Inflammatory macrophage treated with lipopolysaccharide for 4 hours (primary cell): ENCODE results near the gene RBM4.
"Not testable (repeated sequence)": the region's sequence is repeated elsewhere in the genome, so short reads cannot be mapped to it uniquely, and the experiment has no call there.

Source experiments
- DNase-seq: peaks from one replicate; pipeline ENCODE4 v3.0.0-alpha.2; 2020

RBM4 gene, protein sequence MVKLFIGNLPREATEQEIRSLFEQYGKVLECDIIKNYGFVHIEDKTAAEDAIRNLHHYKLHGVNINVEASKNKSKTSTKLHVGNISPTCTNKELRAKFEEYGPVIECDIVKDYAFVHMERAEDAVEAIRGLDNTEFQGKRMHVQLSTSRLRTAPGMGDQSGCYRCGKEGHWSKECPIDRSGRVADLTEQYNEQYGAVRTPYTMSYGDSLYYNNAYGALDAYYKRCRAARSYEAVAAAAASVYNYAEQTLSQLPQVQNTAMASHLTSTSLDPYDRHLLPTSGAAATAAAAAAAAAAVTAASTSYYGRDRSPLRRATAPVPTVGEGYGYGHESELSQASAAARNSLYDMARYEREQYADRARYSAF

DNA sequence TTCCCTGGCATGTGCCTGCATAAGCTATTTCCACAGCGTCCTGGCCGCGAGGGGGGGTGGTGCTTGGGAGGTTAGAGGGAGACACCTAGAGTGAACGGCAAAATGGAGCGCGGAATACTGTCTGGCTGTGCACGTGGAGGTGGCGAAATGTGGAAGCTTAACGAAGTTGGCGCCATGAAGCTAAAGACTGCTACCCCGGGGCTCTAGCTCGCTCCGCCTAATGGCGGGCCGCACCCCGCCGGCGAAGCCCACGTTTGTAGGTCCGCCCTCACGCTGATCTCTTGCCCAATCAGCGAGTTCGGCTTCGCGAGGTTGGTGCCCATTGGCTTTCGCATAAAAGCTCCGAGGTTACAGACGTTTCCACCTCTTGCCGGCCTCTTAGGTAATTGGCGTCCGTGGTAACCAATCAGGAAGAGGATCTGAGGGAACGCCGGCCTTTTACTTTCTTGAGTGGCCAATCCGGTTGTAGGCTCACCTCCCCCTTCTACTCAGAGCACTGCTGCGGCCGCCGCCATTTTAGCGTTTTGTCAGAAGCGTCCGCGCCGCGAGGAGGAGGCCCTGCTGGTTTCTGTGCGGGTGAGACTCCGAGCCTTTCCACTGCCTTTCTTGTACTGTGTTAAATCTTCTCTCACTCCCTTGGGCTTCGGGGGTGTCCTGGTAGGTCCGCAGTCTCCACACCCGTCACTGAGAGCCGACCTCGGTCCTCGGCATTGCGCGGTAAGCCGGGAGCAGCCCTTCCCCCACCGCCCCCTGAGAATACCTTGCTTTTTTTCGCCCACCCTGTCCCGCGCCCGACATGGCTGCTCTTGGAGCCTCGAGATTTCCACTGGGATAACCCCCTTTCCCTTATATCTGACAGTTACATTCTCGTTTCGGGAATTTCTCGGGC lies at the start of gene RBM4:
RBM4 (plus strand) TSS at position 527 of the 889 bp plus-strand sequence. CDS start 1,009 bp downstream, outside the sequence.
- peak; percentile 100 for DNase-seq

DNA sequence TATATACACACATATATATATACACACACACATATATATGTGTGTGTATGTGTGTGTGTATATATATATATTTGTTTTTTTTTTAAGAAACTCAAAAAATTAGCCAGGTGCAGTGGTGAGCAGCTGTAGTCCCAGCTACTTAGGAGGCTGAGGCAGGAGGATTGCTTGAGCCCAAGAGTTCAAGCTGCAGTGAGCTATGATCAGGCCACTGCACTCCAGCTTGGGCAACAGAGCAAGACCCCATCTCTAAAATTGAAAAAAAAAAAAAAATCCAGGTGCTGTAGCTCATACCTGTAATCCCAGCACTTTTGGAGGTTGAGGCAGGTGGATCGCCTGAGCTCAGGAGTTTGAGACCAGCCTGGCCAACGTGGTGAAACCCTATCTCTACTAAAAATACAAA lies 49.2 kb upstream of the RBM4 start:
- not testable (repeated sequence) for DNase-seq

DNA sequence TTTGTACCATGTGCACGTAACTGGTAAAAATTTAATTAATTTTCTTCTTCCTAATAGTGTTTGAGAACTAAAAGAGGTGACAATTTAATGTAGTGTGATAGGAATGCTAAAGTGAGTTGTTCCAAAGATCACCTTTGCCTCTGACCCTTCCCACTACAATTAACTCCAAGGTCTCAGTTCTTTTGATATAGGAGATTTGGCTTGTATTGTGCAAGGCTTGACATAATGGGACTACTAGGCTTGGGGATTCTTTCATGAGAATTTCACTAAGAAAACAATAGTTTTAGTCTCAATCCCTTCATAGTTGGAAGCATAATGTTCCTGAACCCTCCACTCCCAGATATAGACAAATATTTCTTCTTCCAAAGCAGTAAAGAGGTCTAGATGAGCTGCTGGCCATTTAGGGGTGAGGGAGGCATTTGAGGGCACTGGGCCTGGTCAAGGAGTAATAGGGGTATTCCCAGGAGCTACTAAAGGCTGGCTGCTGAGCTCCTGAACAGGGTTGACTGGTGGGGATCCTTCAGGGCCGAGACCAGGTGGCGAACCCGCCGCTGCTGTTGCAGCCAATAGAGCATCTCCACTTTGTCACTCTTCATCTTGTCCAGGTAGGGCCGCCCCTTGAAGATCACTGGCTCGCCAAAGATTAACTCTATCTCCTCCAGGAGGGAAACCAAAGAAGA lies 48.4 kb upstream of the RBM4 start:
- DNase-seq, result no peak

- no peak for DNase-seq
Measured at GRCh38 chr11:66591175-66591574, 47.3 kb upstream of the RBM4 start.

DNA sequence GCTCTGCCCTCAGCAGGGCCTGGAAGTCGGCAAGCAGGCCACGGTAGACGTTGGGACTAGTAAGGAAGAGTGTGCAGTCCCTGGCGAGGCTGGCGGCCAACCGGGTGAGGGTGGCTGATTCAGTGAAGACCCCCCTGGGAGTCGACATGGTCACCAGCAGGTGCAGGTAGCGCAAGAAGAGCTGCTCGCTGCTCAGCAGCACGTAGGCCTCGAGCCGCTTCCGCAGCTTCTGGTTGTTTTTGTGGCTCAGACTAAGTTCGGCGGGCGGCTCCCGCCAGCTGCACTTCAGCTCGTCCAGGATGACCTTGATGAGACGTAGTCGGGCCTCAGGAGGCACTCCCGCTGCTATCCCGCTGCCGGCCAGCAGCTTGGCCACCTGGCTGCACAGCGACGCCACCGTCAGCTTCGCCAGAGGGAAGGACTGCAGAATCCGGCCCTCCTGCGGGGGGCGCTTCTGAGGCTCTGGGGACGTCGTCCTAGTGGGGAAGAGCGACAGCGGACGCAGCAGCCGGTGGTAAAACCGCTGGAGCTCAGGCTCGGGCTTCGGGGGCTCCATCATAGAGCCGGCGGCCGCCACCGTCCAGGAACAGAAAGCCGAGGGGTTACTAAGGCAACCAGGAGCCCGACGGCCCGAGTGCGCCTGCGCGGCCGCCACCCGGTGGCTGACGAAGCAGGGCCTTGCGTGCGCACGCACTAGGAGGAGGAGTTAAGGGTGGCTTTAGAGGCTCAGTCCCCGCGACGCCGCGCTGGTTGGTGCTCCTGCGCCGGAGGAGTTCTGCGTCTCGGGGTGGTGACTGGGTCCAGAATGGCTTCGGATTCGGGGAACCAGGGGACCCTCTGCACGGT lies 45.8 kb upstream of the RBM4 start, which contains the start of the genes CCDC87 and CCS:
CCDC87 (minus strand) TSS at position 607 of the 846 bp plus-strand sequence; CDS start at position 559, 48 bp downstream.
CCS (plus strand) TSS at position 729 of the 846 bp plus-strand sequence; CDS start at position 806, 77 bp downstream.
- peak; percentile 97 for DNase-seq

DNA sequence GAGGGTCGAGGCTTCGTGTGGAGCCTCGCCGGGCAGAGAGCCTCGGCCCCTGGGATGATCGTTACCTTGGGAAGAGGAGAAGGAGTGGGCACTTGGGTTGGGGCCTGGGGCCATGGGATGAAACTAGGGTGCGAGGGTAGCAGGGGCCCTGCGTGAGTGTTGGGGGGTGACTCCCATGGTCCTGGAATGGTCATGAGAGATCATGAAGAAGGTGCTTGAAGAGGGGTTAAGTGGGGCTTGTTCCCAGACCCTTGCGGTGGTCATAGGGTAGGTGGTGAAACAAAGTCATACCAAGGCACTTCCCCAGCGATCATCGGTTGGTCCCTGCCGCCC lies 45.2 kb upstream of the RBM4 start:
- no peak for DNase-seq

- DNase-seq, result no peak
Measured at GRCh38 chr11:66593650-66594049, 44.9 kb upstream of the RBM4 start.

DNA sequence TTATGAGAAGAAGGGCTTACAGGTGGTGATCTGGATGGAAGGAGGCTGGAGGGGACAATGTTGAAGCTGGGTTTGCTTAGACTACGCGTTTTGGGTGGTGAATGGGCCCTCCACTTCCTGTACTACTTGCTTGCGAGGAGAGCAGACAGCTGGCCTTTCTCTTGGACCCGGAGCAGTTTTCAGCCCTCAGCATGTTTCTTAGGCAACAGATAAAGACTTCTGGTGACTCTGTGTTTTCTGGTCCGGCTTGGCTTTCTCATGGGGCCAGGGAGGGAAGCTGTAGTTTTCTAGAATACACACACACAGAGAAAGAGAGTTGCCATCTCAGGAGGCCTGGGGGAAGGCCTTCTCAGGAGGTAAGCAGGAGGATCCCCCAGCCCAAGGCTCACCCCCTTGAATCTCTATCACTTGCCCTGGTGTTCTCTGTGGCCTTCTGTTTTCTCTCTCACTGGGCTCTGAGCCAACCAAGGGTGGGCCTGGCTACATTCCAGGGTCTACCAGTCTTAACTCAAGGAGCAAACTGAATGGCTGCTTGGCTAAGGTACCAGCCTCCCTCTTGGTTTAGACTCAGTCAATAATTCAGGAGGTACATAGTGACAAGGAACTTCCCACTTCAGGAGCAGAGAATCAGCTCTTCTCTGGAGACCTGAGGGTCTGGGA lies 43.1 kb upstream of the RBM4 start:
- no peak for DNase-seq

DNA sequence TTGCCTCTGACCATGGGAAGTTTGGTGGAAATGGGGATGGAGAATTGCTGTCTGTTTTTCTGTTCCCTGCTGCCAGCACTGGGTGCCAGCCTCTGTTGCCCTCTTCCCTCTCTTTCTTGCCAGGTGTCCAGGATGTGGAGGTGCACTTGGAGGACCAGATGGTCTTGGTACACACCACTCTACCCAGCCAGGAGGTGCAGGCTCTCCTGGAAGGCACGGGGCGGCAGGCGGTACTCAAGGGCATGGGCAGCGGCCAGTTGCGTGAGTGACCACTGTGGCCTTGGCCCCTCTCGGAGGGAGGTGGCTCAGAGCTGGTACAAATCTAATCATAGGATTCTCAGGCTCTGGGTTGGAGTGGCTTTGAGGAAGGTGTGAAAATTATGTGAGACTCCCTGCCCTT lies 39.5 kb upstream of the RBM4 start:
- no peak for DNase-seq

DNA sequence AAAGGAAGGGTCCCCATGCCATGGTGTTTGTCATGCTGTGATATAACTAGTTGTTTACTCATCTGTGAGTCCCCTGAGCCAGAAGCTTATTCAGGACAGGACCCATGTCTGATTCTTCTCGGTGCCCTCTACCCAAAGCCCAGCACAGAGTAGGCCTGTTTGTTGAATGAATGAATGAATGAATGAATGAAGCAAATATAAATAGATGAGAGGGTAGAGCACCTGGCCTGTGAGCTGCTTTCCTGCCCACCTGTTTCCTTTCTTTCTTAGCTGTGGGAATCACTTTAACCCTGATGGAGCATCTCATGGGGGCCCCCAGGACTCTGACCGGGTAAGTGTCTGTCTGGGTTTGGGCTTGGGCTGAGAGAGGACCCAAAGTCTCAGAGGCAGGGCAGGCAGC lies 38.3 kb upstream of the RBM4 start:
- no peak for DNase-seq

- DNase-seq, result peak; percentile 72
Measured at GRCh38 chr11:66600631-66601233, 37.8 kb upstream of the RBM4 start.

- DNase-seq, result no peak
Measured at GRCh38 chr11:66603072-66603471, 35.4 kb upstream of the RBM4 start.

DNA sequence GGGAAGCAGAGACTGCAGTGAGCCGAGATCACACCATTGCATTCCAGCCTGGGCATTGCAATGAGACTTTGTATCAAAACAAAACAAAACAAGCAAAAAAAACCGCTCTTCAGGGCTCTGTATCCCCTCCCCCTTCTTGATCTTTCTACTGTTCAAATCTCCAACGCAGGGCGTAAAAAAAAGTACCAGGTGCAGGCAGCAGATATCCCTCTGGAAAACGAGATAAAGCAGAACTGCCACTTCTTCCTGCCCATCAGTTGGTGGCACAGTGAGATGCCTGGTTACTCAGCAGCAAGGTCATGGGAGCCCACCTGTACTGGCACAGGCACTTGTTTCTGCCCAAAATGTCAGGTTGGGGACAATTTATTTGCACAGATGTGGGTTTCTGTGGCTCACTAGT lies 34.3 kb upstream of the RBM4 start:
- DNase-seq, result no peak

DNA sequence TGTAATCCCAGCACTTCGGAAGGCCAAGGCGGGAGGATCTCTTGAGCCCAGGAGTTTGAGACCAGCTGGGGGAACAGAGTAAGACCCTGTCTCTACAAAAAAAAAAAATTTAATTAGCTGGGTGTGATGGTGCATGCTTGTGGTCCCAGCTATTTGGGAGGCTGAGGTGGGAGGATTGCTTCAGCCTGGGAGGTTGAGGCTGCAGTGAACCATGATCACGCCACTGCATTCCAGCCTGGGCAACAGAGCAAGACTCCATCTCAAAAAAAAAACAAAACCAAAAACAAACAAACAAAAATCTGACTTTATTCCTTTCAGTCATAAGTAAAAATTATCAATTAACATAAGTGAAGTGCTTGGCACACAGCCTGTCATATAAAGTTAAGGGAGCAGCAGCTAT lies 31.9 kb upstream of the RBM4 start:
- DNase-seq, result not testable (repeated sequence)

- DNase-seq, result peak; percentile 67
Measured at GRCh38 chr11:66607126-66607834, 31.2 kb upstream of the RBM4 start.

- peak; percentile 55 for DNase-seq
Measured at GRCh38 chr11:66609721-66610617, 28.5 kb upstream of the RBM4 start.

GRCh38 chr11:66612458-66612857 lies 26.0 kb upstream of the RBM4 start:
- no peak for DNase-seq

DNA sequence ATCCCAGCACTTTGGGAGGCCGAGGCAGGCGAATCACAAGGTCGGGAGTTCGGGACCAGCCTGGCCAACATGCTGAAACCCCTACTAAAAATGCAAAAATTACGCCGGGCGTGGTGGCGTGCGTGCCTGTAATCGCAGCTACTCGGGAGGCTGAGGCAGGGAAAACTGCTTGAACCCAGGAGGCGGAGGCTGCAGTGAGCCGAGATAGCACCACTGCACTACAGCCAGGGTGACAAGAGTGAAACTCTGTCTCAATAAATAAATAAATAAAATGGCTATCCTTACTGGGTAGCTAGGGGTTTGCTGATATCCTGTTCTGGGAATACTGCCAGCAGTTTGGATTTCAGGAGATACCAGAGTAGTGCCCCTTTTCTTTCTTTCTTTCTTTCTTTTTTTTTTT lies 24.4 kb upstream of the RBM4 start:
- DNase-seq, result no peak

DNA sequence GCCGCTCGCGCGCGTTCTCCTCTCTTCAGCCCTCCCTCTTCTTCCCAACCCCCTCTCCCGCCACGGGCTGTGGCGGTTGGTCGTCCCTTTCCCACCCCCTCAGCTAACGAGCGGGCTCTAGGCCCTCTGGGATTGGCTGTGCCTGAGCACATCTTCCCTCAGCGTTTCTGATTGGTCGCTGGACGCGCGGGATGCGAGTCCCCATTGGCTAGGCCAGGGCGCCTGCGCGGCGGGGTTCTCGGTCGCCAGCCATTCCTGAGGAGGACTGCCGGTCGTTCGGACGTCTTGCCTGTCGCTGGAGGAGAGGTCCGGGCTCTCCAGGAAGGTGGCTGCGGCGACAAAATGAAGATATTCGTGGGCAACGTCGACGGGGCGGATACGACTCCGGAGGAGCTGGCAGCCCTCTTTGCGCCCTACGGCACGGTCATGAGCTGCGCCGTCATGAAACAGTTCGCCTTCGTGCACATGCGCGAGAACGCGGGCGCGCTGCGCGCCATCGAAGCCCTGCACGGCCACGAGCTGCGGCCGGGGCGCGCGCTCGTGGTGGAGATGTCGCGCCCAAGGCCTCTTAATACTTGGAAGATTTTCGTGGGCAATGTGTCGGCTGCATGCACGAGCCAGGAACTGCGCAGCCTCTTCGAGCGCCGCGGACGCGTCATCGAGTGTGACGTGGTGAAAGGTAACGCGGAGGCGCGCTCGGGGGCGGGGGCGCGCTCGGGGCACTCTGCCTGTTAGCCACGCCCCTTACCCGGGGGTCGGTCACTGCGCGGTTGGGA lies 21.9 kb upstream of the RBM4 start, which contains the start of gene RBM14:
RBM14 (plus strand) TSS at position 252 of the 776 bp plus-strand sequence; CDS start at position 343, 91 bp downstream.
- DNase-seq, result peak; percentile 100
